Measurements from ENCODE around the gene SNAI3.

SNAI3 gene

GRCh38 chr16:88703486-88704309 is 17.4 kb upstream of the SNAI3 start:
- H3K4me1 ChIP-seq (ENCODE audit: insufficient read depth, low read length), result no peaks in the 10 kb centered on the region
- H3K9ac ChIP-seq (ENCODE audit: low read depth, low read length), result no peak overlapping the region
- no peaks in the 10 kb centered on the region for H3K36me3 ChIP-seq (ENCODE audit: insufficient read depth, low read length)
- no peaks in the 10 kb centered on the region for H3K9me3 ChIP-seq (ENCODE audit: control insufficient read depth, insufficient read depth, low read length)

GRCh38 chr16:88702371-88703210 is 16.3 kb upstream of the SNAI3 start:
- Histone ChIP-seq H3K9ac (ENCODE audit: low read depth, low read length) (no peak overlapping the region), H3K4me1 (ENCODE audit: insufficient read depth, low read length) (no peaks in the 10 kb centered on the region), H3K9me3 (ENCODE audit: control insufficient read depth, insufficient read depth, low read length) (no peaks in the 10 kb centered on the region), H3K36me3 (ENCODE audit: insufficient read depth, low read length) (no peaks in the 10 kb centered on the region; the same call in 1 of the 2 replicates)

- no peaks in the 10 kb centered on the region for H3K4me1 ChIP-seq (ENCODE audit: insufficient read depth, low read length)
- H3K9me3 ChIP-seq (ENCODE audit: control insufficient read depth, insufficient read depth, low read length), result no peaks in the 10 kb centered on the region
- H3K9ac ChIP-seq (ENCODE audit: low read depth, low read length), result no peak overlapping the region
- no peaks in the 10 kb centered on the region; the same call in 1 of the 2 replicates for H3K36me3 ChIP-seq (ENCODE audit: insufficient read depth, low read length)
These were observed 15.5 kb upstream of the SNAI3 start for GRCh38 chr16:88701581-88702370.

- H3K9ac ChIP-seq (ENCODE audit: low read depth, low read length), result no peak overlapping the region
- H3K36me3 ChIP-seq (ENCODE audit: insufficient read depth, low read length), result no peaks in the 10 kb centered on the region; the same call in 1 of the 2 replicates
- H3K9me3 ChIP-seq (ENCODE audit: control insufficient read depth, insufficient read depth, low read length), result no peaks in the 10 kb centered on the region
- no peaks in the 10 kb centered on the region for H3K4me1 ChIP-seq (ENCODE audit: insufficient read depth, low read length)
These were observed 14.6 kb upstream of the SNAI3 start for GRCh38 chr16:88700636-88701482.

DNA sequence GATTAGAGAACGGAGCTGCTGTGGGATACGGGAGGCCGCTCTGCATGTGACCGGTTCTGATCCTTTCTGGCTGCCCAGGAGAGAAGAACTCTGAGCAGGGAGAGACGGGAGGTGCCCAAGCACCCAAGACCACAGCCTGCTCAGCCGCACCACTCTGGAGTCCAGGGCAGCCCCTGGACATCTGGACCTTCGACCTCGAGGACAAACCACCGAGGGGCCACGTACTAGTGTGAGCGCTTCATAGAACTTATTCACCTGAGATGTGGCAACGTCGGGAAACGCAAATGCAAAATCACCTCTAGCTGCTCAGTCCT is 14.0 kb upstream of the SNAI3 start:
- Histone ChIP-seq H3K4me1 (ENCODE audit: insufficient read depth, low read length) (no peaks in the 10 kb centered on the region), H3K36me3 (ENCODE audit: insufficient read depth, low read length) (no peaks in the 10 kb centered on the region; the same call in 1 of the 2 replicates), H3K9ac (ENCODE audit: low read depth, low read length) (no peak overlapping the region)

DNA sequence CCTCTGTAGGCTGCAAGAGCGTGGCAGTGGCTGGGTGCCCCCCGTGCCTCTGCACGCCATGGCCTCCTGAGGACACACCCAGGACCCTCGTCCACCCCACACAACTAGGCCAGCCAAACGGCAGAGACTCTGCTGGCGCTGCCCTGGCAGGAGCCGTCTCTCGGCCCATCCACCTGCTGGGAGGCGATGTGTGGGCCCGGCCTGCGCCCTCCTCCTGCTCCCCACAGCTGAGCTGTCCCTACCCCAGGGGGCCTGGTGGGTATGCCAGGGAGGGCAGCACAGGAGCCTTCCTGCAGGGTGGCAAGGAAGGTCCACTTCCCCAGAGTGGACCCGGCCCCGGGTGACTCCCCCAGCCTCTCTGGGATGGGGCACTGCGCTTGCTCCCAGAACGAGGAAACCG is 12.9 kb upstream of the SNAI3 start:
- Histone ChIP-seq H3K9ac (ENCODE audit: low read depth, low read length) (no peak overlapping the region), H3K36me3 (ENCODE audit: insufficient read depth, low read length) (no peaks in the 10 kb centered on the region; the same call in 1 of the 2 replicates), H3K4me1 (ENCODE audit: insufficient read depth, low read length) (no peaks in the 10 kb centered on the region)

More for the DNA sequence above, 14.0 kb upstream of the SNAI3 start:
- H3K9me3 ChIP-seq (ENCODE audit: control insufficient read depth, insufficient read depth, low read length), result no peaks in the 10 kb centered on the region

GRCh38 chr16:88698646-88699045 is 12.3 kb upstream of the SNAI3 start:
- no peaks in the 10 kb centered on the region for H3K9me3 ChIP-seq (ENCODE audit: control insufficient read depth, insufficient read depth, low read length)
- H3K9ac ChIP-seq (ENCODE audit: low read depth, low read length), result no peak overlapping the region
- no peaks in the 10 kb centered on the region for H3K4me1 ChIP-seq (ENCODE audit: insufficient read depth, low read length)
- H3K36me3 ChIP-seq (ENCODE audit: insufficient read depth, low read length), result no peaks in the 10 kb centered on the region; the same call in 1 of the 2 replicates

More for the DNA sequence above, 12.9 kb upstream of the SNAI3 start:
- H3K9me3 ChIP-seq (ENCODE audit: control insufficient read depth, insufficient read depth, low read length), result no peaks in the 10 kb centered on the region

GRCh38 chr16:88697831-88698615 is 11.7 kb upstream of the SNAI3 start:
- H3K9me3 ChIP-seq (ENCODE audit: control insufficient read depth, insufficient read depth, low read length), result no peaks in the 10 kb centered on the region
- no peak overlapping the region for H3K9ac ChIP-seq (ENCODE audit: low read depth, low read length)
- no peaks in the 10 kb centered on the region; the same call in 1 of the 2 replicates for H3K36me3 ChIP-seq (ENCODE audit: insufficient read depth, low read length)
- H3K4me1 ChIP-seq (ENCODE audit: insufficient read depth, low read length), result no peaks in the 10 kb centered on the region

DNA sequence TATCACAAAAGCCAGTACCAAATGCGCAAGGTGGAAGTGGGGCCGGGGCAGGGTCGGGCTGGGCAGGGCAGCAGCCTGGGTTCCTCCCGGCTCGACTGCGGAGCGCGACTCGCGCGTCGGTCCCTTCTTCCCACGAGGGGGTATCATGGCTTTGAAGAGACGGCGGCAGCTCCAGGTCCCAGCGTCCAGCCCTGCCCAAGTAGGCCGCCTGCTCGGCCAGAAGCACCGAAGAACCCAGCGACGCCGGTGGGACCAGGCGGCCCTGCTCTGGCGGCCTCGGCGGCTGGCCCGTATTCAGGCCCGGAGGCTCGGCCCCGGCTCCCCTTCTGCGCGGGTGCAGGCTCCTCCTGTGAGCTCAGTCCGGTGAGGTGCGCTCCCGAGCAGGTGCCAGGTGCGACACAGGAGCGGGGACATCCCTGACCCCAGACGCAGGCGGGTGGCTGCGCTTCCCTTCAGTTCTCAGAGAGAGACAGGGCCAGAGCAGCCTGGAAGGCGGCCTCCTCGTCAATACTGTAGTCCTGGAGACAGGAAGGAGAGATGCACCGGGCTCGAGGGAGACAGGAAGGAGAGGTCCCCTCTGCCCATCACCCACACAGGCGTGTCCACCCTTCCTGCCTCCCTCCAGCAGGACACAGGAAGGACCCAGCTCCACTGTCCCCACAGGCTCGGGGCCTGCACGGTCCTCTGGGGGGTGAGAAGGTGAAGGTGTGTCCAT is 11.0 kb upstream of the SNAI3 start:
- H3K4me1 ChIP-seq (ENCODE audit: insufficient read depth, low read length), result no peaks in the 10 kb centered on the region
- H3K36me3 ChIP-seq (ENCODE audit: insufficient read depth, low read length), result no peaks in the 10 kb centered on the region; the same call in 1 of the 2 replicates
- no peak overlapping the region for H3K9ac ChIP-seq (ENCODE audit: low read depth, low read length)
- H3K9me3 ChIP-seq (ENCODE audit: control insufficient read depth, insufficient read depth, low read length), result no peaks in the 10 kb centered on the region

DNA sequence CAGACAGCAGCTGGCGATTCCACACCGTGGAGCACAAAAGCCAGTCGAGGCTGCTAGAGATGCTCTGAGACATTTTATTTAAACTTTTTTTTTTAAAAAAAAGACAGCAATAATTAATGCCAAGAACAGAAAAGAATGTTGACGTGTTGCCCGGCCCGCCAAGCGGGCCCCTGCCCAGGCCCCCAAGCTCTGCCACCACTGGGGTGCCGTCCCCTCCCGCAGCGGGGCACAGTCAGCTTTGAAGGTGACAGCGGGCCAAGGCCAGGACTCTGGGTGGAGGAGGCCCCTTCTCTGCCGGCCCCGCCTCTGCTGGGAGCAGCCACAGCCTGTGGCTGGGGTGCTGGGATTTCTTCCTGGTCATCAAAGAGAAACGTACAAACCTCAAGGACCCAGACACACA is 10.1 kb upstream of the SNAI3 start:
- no peaks in the 10 kb centered on the region for H3K9me3 ChIP-seq (ENCODE audit: control insufficient read depth, insufficient read depth, low read length)
- H3K4me1 ChIP-seq (ENCODE audit: insufficient read depth, low read length), result no peaks in the 10 kb centered on the region
- no peak overlapping the region for H3K9ac ChIP-seq (ENCODE audit: low read depth, low read length)
- H3K36me3 ChIP-seq (ENCODE audit: insufficient read depth, low read length), result no peaks in the 10 kb centered on the region; the same call in 1 of the 2 replicates

DNA sequence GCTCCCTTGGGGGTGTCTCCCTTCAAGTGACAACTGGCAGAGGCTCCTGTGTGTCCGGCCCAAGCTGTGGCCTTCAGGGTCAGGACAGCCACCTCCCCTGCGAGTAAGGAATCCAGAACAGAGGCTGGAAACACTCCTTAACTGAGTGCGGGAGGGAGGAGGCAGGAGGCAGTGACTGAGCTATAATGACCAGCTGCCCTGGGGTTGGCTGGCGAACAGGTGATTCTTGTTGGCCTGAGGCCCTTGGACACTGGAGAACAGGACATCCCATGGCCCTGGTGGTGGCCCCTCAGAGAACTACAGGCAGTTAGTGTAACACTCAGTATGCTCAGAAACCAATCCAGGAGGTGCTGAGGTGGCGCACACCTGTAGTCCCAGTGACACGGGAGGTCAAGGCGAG is 9.4 kb upstream of the SNAI3 start:
- no peaks in the 10 kb centered on the region for H3K4me1 ChIP-seq (ENCODE audit: insufficient read depth, low read length)

GRCh38 chr16:88695218-88695617 is 8.9 kb upstream of the SNAI3 start:
- Histone ChIP-seq H3K9me3 (ENCODE audit: control insufficient read depth, insufficient read depth, low read length) (no peaks in the 10 kb centered on the region), H3K4me1 (ENCODE audit: insufficient read depth, low read length) (no peaks in the 10 kb centered on the region), H3K9ac (ENCODE audit: low read depth, low read length) (no peak overlapping the region), H3K36me3 (ENCODE audit: insufficient read depth, low read length) (no peaks in the 10 kb centered on the region; the same call in 1 of the 2 replicates)

More for the DNA sequence above, 9.4 kb upstream of the SNAI3 start:
- no peak overlapping the region for H3K9ac ChIP-seq (ENCODE audit: low read depth, low read length)
- no peaks in the 10 kb centered on the region; the same call in 1 of the 2 replicates for H3K36me3 ChIP-seq (ENCODE audit: insufficient read depth, low read length)
- no peaks in the 10 kb centered on the region for H3K9me3 ChIP-seq (ENCODE audit: control insufficient read depth, insufficient read depth, low read length)
